D341Med (cell line): Measurements from ENCODE around the gene ZNF423.
"Not testable (repeated sequence)": the region's sequence is repeated elsewhere in the genome, so short reads cannot be mapped to it uniquely, and the experiment has no call there.

ENCODE experiments used
- DNase-seq: peaks from one replicate; pipeline ENCODE4 v3.0.0; 2012; ENCODE audit warnings: low spot score

The ZNF423 gene

DNA sequence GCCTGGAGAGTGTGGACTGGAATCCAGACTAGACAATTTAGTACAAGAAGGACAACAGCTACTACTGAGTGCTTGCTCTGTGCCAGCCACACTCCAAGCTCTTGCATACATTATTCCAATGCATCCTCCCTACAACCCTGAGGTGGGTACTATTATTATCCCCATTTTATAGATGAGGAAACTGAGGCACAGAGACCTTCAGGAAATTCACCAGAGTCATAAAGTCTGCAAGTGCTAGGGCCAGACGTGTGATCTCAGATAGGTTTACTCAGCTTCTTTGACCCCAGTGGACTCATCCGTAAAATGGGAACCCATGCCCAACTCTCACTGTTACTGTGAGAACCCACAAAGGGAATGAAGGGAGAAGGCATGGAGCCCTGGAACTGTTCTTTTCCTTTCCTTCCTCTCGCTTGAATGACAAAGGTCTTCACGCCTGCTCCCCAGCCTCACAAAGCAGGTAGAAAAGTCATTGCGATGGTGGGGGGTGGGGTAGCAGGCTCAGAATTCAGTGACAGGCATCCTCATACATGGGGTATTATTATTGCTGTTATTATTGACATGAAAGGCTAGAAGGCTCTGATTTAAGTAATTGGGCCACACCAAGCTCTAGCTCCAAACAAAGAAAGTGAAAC lies 160.0 kb downstream of the ZNF423 start:
- DNase-seq: no peak

DNA sequence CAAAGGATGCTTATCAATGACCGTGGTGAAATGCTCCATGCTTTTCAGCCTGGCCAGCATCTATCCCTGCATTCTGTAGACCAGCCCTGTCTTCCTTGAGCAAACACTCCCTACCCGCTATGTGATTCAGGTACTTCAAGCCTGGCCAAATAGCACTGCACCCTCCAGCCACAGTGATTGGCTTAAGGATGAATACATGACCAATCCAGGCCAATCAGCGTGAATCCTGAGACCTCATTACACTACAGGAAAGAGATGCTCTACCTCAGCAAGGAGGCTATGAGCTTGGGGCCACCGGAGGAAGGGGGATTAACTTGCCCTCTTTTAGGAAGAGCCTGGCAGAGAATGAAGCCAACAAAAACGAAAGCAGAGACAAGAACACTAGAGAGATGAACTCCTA lies 162.5 kb downstream of the ZNF423 start:
- DNase-seq: no peak

DNA sequence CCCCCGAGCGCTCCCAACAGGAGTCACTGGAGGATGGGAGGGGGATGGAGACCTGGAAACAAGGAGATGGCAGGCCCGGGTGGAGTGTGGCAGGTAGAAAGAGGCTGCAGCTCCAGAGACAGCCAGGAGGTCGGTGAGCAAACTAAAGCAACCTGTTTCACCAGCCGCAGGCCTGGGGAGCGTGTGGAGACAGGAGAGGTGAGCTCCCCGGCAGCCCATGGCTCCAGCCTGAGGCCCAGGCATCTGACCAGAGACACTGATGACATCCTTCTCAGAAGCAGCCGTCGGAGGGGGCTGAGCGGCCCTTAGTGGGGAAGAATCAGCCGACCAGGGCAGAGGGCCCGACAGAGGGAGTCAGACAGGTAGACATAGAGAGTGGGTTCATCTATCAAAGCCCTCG lies 165.1 kb downstream of the ZNF423 start:
- DNase-seq: no peak

DNA sequence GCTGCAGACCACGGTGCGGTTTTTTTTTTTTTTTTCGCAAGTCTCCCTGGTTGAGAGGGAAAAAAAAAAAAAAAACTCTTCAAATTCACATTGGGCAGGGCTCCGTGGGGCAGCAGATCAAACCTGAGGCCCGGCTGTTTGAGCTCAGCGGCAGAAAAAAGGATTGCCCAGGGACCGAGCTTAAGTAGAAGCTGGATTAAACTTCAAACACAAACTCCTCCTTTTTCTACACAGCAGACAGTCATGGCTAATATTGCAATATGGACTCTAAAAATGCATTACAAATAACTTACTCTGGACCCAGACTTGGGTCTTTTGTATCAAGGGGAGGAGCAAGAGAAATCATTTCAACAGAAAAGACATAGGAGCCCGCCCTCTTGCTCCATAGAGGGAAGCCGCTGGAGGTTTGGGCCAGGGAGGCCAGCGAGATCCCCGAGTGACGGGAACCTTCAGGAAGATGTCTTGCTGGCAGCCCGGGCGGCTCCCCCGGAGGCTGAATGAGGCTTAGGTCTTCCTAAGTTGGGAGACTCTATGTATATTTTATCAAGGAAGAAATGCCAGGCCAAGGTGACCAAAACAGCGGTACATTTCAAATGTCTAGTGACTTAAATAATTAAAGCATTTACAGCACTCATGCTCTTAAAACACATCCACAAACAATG lies 167.7 kb downstream of the ZNF423 start:
- no peak for DNase-seq

DNA sequence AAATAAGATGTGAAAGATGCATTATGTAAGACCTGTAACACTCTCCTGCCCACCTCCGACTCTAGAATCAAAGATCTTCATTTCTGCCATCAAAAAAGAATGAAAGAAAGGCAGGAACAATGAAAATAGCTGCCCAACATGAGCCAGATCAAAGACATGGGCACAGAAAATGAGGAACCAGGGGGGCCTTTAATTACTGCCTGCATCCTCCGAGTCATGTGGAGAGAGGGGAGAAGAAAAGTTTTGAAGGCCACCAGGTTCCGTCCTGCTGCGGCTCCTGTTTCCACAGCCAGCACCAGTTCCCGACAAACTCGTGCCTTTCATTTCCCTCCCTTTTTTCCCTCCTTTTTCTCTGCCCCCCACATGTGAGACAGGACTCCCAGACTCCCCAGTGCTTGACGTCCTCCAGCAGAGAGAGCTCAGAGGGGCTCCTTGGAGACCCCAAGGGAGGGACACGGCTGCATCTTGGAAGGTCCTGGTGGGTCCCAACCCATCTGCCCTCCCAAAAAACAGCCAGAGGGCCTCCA lies 168.4 kb downstream of the ZNF423 start:
- DNase-seq: no peak

DNA sequence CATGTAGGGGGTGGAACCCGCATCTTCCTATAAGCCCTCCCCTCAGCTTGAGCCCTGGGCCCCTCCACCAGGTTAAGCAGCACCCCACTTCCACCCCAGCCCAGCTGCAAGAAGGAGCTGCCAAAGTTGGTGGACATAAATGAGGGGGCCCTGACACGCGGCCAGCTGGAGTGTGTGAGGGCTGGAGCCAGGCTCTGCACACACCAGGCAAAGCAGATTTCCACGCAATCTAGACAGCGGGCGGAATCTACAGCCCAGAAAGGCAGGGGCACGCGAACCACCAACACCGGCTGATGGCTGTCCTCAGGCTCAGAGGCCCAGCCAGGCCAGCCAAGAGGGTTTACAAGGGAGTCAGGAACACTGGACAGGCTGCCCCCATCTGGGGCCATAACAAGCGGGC lies 171.2 kb downstream of the ZNF423 start:
- DNase-seq: no peak

DNA sequence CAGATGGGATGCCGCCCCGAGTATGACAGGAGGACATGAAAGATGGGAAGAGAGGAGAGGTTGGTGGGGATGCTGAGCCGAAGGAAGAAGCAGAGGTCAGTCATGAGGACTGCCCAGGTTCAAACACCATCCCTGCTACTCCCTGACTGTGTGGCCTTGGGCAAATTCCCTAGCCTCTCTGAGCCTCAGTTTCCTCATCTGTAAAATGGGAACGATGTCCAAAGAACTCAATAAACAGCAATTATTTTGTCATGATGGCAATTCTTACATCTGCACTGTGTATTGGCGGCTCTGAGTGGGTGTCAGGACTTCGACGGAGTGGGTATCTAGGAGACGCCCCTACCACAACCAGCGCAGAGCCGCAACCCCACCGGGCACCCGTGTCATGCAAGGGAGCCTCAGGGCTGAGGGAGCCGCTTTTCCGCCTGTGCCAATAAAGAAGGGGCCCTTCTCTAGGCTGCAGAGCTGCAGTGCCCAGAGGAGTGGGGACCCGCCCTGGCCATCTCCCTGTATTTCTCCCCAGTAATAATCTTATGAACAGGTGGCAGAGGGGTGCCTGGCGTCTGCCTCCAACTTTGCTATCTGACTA lies 173.2 kb downstream of the ZNF423 start:
- DNase-seq: no peak

DNA sequence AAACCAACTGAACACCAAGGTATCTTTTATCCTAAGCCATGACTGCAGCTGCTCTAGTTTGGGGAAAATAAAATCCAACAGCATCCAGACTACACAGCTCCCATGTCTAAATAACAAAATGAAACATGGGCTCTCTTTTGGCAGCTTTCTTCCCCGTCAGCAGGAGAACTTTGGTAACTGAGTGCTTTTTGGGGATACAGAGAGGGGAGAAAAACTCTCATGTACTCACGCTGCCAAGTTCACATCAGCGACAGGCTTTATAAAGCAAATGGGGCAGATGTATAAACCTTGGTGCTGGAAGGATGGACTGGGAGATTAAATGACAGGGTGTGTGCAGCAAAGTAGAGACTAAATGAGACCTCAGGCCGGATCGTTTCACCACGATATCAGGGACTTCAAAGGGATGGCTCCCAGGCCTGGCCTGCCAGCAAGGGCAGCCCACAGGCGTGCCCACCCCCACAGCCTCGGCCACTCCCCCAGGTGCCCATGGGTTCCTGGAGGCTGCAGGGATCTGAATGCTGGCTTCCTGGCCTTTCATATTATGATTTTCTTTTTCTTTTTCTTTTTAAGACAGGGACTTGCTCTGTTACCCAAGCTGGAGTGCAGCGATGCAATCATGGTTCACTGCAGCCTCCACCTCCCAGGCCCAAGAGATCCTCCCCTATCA lies 174.6 kb downstream of the ZNF423 start:
- no peak for DNase-seq

DNA sequence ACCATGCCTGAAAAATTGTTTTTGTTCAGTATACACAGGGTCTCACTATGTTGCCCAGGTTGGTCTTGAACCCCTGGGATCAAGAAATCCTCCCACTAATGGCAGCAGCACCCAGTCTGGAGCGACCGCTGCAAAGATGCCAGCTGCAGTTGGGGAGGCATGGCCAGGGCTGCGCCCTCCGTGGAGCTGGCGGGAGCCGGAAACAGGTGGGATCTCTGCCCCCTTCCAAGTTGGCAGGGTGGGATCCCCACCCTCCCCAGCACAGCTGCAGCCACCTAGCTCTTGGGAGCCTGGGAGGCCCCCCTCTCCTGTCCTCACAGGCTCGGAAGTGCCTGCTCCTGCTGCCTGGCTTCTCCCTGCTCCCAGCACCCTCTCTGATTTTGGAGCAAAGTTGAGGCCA lies 176.8 kb downstream of the ZNF423 start:
- DNase-seq: no peak

DNA sequence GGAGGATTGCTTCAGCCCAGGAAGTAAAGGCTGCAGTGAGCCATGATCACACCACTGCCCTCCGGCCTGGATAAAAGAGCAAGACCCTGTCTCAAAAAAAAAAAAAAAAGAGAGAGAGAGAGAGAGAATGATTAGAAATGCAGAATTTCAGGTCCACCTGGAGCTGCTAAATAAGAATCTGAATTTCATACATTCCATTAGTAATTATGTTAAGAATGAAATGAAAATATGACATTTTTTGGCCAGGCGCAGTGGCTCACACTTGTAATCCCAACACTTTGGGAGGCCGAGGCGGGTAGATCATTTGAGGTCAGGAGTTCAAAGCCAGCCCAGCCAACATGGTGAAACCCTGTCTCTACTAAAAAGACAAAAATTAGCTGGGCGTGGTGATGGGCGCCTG lies 178.3 kb downstream of the ZNF423 start:
- not testable (repeated sequence) for DNase-seq

DNA sequence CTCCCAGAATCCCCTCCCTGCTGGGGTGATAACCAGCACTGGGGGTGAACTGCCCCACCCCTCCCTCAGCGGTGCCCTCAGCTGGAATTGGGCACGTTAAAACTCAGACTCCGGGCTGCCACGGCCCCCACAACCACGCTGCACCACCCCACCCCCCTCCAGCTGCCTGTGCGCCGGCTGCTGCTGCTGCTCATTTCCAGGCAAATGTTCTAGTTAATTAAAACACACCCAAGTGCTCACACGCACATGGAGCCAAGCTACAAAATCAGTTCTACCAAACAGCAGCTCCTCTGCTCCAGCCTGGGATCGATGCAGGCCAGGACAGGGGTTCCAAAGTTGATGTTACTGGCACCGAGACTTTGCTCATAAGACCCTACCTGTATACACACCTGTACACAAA lies 180.5 kb downstream of the ZNF423 start:
- DNase-seq: no peak

DNA sequence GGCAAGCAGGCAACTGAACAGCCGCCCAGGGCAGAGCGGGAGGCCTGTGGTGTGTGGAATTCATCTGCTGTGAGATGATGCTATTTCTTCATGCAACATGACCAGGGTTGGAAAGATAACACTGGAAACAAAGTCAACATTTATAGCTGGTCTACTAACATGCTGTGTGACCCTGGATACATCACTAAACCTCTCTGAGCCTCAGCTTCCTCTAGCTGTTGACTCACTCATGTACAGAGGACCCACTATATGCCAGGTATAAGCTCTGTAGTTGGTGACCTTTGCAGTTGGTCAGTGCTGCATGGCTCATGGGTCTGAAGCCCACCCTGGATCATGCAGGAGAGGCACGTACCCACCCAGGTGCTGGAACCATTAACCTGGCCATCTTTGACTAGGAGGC lies 180.9 kb downstream of the ZNF423 start:
- no peak for DNase-seq

DNA sequence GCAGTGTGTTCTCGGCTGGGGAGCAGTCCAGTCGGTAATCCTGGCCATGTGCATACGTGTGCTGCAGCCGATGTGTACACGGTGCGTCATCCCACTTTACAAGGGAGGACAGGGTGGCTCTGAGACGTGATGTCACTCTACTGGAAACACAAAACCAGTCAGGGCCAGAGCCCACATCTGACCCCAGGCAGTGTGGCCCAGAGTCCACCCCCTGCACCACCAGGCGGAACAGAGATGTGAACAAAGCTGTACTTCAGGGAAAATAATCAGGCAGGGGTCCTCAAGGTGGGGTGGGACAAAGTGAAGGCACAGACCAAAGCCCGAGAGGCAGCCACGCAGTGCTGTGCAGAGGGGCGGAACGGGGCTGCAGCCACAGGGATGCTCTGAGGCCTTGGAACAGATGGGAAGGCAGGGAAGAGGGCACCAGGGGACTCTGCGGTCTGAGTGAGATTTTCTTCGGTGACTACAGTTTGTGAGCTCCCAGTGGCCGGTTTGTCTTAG lies 181.5 kb downstream of the ZNF423 start:
- no peak for DNase-seq

DNA sequence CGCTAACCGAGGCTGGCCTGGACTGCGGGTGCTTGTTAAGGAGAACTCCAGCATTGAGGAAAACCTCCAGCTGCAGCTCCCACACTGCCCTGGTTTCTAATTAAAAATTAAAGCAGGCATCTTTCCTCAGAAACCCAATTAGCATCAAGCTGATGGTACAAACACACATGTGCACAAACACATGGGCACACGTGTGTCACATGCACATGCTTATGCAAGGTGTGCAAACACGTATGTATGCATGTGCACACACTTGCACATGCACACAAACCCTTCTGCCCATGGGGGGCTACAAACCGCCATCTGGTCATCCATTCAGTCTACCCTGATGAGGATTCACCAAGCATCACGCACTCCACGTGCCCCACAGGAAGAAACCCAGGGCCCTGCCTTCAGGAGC lies 182.5 kb downstream of the ZNF423 start:
- no peak for DNase-seq

DNA sequence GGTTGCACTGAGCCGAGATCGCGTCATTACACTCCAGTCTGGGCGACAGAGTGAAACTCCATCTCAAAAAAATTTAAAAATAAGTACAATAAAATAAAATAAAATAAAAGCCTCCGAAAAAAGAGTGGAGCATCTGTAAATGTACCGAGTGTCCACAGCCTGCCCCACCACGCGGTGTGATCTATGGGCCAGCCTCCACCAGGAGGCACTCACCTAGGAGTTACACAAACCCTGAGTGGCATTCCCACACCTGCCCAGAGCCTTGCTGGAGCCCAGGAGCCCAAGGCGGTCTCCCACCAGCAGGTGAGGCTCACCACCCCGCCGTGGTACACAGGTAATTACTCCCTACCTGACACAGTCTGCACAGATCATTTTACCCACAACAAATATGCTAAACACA lies 183.2 kb downstream of the ZNF423 start:
- no peak for DNase-seq

DNA sequence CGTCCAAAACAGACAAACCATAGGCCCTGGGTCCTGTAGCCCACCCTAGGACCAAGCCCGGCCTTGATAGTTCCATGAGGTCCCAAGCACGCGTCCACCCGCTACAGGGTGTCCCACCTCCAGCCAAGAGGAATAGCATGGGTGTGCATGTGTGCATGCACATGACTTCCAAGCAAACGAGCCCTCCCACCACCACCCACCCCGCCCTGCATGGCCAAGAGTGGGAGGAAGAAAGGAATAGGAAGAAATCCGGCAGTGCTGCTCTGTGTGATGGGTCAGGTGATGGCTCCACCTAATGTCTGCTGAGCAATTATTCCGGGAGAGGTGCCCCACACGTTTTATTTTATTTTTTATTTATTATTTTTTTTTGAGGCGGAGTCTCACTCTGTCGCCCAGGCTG lies 184.6 kb downstream of the ZNF423 start:
- DNase-seq: no peak

DNA sequence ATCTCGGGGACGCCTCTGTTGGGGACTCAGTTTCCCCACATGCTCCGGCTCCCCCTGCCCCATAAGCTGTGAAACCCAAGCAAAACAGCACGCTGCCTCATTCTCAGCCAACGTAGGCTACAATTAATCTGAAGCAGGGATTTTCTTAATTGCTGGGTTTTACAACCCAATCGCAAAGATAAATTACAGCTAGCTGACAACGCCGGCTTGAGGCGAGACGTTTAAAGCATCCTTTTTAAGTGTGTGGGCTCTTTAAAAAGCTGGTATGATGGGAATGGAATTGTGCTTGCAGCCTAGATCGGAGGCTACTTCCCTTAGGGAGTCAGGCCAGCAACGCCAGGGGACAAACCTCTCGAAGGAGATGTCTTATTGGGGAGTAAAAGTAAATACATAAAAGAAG lies 185.3 kb downstream of the ZNF423 start:
- no peak for DNase-seq

DNA sequence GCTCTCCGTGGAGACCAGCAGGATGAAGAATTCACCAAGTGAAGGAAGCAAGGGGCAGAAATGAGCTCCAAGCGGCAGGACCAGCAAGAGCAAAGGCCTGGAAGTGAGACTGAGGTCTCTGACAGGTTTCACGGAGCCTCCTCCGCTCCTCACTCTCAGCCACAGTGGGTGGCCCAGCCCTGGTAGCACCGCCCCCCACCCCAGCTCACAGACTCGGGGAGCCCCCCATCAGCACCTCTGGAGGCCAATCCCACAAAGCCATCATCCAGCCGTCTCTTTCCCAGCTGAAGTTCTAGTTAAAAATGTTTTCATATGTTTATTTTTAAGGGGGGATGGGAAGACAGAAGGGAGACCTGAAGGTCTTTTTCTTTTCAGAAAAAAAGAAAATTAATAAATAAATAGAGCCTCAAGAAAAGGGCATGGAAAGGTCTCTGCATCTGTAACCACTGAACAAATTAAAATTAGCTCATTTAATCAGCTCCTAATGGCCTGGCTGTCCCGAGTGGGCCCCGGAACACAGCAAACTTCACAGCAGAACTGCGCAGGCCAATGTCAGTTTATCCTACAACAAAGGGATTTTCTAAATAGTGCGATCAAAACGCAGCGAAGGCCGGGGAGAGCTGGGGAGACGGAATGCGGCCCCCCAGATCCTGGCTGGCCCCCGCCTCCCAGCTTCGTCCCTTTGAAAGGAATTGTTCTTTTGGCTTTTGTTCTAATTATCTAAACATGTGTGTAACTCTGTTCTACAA lies 190.3 kb downstream of the ZNF423 start:
- no peak for DNase-seq

DNA sequence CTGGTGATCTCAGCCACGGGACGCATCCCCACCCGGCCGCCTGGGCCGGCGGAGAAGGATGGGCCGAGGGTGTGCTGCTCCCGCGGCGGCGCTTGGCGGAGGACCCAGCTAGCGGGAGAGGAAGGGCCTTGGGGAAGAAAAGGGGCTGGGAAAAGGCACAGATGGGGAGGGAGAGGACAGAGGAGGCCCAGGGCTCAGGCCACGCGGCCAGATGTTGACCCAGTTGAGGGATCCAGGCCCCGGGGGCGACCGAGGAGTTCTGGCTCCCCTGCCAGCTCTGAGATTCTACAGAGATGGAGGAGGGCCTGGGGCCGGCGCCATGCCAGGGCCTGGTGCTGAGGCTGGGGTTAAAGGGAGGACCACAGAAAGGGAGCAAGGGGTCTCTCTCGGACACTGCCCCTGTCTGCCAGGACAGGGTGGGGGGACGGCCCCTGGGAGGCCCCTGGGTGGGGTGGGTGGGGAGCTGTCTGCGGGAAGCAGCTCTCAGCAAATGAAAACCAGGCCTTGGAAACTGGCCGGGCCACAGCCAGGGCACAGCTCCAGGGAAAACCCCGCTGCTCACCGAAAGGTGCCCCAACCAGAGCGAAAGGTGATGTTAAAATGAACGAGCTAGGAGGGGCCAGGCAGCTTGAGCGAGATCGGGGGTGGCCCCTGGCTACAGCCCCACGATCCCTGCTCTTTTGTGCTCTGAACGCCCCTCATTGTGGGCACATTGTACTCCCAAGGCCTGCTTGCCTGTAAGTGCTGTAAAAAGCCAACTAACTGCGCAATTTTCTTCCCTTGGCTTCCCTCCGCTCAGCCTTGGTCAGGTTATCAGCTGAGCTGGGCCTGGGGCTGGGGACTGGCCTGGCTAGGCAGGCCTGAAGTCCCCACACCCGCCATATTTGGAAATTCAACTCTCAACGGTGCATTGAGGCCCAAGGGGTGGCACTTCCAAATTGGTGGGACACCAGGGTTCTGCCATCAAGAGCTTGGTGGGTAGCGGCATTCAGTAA lies 191.4 kb downstream of the ZNF423 start:
- DNase-seq: no peak

DNA sequence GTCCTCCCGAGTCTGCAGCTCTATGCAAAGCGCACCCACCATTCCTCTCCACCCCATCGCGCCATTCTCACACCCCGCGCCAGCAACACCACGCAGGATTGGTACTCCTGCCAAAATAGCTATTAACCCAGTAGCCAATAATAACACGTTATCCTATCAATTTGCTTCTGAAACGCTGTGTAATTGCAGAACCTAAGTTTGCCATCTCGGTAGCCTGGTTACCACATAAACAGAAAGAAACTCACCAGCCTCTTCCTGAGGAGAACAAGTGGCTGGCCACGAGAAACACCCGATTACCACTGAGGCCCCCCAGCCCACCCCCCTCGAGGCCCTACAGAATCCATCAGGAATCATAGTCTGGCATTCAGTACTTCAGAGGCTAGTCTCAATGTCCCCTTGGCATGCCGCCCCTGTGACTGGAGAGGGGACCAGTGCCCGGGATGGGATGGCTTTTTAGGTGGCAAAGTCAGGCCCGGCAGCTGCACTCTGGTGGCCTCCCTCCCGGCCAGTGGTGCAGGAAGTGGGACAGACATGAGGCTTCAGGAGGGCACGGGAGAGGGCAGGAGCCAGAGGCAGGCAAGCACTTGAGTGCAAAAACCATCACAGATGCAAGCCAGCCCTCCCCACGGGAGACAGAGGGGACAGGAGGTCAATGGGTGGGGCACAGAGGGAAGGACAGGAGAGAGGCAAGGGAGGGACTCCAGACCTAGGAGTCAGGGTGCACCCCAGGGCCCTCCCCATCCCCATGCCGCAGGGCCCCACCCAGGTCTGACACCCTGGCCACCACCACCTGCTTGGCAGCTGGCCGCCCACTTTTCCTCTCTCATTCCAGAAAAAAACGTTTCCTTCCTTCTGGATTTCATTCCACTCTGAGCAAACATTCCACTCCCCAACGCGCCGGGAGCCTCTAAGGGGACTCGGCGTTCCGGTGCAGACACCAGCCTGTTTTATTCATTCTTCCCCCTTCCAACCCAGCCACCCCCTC lies 192.5 kb downstream of the ZNF423 start:
- no peak for DNase-seq
